Activated T-helper 1 cell treated with anti-CD3 and anti-CD28 coated beads, Interleukin-2, amount 50 U/mL, for 16 hours (primary cell): Measurements from ENCODE around the gene FOXN3.
A peak's percentile ranks its signal among the peaks of the same experiment; 100 is the strongest.

Source experiments
- DNase-seq, 2 donors: peaks; one replicate each; pipeline ENCODE4 v3.0.0-alpha.2; 2020; ENCODE audit warnings: low read depth in 1 of 2, low spot score in 1 of 2

The FOXN3 gene

GRCh38 chr14:89432226-89432625 is 15.2 kb upstream of the FOXN3 start:
- no peak for DNase-seq

- DNase-seq = peak in 1 of 2 donors; percentile 17
These were observed 13.6 kb upstream of the FOXN3 start for GRCh38 chr14:89430391-89431236.

- DNase-seq = peak in 1 of 2 donors; percentile 24
These were observed 12.5 kb upstream of the FOXN3 start for GRCh38 chr14:89429199-89430181.

DNA sequence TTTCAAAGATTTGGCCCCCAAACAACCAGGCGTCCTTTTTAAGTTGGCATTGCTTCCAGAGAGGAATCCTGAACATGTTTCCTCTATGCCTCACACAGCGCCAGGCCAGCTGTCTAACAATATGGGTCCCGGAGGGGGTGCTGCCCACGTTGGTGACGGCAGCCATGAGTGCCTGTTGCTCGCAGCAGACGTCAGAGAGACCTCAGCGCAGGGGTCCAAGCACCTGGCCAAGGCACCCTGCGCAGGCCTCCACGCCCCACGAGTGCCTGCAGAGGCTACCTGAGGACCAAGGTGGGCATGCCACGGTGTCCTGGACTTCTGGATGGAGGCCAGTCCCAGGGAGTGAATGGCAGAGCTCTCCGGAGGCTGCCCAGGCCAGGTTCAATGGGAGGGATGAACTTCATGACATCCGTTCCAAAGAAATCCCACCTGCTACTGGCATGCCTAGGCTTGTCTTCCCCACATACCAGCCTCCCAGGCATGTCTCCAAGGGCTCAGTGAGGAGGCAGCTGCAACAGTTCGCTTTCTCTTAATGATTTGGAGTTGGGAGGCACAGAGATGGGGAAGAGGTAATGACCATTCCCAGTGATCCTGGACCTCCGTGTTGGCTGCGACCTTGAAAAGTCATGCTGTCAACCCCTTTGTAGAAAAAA is 11.6 kb upstream of the FOXN3 start:
- DNase-seq = no peak

- DNase-seq = no peak
These were observed 11.1 kb upstream of the FOXN3 start for GRCh38 chr14:89428173-89428523.

- DNase-seq = no peak
These were observed 10.6 kb upstream of the FOXN3 start for GRCh38 chr14:89427426-89428172.

DNA sequence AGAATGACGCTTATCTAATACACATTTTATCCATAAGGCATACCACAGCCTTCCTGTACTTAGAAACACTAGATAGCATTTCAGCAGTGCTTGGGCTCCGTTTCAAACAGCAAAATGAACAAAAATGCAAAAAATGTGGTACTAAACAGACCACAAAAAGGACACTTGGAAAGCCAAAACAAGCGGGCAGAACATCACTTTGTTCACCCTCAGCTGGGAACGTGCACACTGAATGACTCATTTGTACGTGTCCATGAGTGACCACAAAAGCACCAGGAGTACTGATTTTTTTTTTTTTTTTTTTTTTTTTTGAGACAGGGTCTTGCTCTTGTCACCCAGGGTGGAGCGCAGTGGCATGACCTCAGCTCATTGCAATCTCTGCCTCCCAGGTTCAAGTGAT is 8.9 kb upstream of the FOXN3 start:
- DNase-seq = no peak

DNA sequence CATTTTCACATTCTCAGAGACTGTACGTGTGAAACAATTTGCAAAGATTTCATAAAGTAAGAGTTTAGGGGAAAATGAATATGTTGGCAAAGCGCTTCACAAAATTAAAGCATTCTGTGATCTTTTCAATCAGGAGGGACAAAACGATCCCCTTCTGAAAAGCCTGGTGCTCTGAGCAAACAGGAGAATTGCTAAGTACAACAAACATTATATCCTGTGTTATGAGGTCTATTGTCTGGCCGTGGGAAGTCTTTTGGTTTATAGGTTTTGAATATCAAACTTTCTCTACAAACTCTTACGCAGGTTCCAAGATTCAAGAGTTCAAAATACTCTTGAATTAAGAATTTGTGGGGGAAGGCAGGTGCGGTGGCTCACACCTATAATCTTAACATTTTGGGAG is 7.2 kb upstream of the FOXN3 start:
- DNase-seq = no peak

GRCh38 chr14:89422952-89423345 is 5.9 kb upstream of the FOXN3 start:
- no peak for DNase-seq

DNA sequence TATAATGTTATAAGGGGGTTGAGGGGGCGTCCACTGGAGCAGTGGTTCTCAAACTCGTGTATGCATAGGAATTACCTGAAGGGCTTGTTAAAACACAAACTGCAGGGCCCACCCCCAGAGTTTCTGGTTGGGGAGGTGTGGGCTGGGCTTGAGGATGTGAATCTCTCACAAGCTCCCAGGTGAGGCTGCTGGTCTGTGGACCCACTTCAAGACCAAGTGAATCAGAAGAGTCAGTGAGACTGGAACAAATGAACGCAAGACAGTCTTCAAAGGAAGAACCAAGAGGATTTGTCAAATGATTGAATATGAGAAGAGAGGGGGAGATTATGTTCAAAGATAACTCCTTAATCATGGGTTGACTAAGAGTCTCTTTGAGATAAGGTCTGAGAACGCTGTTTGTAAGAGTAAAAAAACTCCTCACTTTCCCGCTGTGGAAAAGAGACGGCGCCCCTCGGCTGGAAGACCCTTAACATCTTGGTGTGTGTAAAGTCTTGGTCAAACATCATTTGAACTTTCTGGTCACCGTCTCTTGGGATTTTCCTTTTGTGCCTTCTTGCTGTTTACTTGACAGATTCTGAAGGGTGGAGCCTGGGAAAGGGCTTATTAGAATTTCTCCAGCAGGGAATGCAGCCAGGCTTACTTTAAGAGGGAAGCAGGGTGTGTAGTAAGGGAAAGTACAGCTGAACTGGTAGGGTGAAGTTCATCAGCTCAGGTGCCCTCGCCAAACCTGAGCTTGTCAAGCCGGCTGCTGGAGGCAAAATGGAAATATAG is 5.3 kb upstream of the FOXN3 start:
- peak in 1 of 2 donors; percentile 15 for DNase-seq

- DNase-seq = no peak
These were observed 3.5 kb upstream of the FOXN3 start for GRCh38 chr14:89420502-89420901.

DNA sequence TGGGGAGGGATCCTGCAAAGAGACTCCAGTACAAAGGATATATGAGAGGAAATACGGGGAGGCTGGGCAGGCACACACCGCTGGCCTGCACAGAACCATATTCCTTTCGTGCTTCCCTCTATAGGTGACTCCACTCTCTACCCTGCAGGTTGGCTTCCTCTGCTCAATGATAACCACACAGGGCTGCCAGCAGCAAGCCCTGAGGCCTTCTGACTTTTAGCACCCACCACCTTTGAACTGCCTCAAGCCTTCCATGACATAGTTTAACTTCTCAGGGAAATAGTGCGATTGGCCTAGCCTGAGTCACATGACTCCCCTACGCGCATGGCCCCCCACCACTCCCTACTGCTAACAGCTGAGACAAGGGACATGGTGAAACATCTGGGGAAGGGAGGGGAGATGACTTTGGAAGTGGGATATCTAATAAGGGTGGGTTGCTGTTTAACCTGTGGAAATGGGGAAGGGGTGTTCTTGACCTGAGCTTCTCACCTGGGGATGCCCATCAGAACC is 3.0 kb upstream of the FOXN3 start:
- DNase-seq = no peak

- DNase-seq = no peak
These were observed 1.9 kb upstream of the FOXN3 start for GRCh38 chr14:89418976-89419375.

DNA sequence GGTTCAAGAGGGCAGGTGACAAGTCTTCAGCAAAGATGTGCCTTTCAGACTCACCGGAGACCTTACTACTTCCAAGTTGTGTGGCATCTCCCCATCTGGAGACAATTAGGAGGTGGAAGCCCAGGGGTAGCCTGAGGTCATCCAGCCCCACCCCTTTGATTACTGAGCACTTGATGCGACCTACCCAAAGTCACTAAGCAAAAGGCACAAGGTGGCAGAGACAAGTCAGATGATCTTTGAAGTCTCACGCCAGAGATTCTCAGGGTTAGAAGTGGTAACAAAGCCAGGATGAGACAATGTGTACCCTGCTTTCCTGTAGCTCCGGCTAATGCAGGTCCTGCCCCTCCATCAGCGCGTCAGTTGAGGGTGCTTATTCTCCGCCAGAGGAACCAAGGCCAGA is 1.4 kb upstream of the FOXN3 start:
- no peak for DNase-seq

- peak; percentile 11 to 38 for DNase-seq
These were observed 612 bp upstream of the FOXN3 start for GRCh38 chr14:89417465-89418225.

DNA sequence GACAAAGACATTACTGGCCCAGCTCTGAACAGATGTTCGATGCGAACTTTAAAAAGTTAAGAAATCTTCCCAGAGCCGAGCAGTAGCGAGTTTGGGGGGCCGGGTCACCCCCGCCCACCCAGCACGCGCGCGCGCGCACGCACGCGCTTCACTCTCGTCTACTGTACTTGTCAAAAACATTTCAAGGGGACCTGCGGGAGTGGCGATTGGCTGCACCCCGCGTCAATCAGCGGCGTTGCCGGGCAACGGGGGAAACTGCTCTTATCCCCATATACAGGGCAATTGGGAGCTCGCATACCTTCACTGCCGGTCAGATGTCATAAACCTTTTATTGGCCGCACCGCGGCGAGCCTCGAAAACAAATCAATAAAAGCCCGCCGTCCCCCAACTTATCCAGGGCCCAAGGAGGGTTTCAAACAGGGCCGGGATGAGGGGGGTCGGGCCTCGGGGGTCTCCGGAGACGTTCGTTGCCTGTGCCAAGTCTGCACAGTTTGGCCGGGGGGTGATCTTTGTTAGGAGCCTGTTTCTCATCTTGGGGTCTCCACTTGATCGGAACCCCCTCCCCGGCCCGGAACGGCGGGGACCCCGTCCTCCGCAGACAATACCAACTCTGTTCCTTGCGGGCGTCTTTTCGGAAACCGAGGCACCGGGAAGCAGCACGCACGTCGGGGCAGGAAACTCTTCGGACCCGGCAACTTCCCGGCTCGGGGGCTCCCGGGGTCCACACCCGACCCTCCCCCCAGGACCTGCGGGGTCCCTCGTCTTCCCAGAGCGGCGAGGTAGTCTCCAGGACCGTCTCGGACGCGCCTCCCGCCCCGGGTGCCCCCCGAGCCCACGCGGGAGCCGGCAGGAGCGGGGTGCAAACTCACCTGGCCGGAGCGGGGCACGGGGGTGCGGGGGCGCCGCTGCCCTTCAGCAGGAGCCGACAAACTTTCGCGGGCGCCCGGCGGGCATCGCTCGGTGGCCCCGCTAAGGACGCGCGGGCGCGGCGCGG is 734 bp downstream of the FOXN3 start:
- peak; percentile 97 to 99 for DNase-seq

GRCh38 chr14:89415159-89415558 is 1.9 kb downstream of the FOXN3 start:
- no peak for DNase-seq

GRCh38 chr14:89411976-89412375 is 5.1 kb downstream of the FOXN3 start:
- no peak for DNase-seq
